Vagina (tissue), 2 donors: ENCODE results near the gene OR2AJ1. TPM values are rescaled to one million over a fixed set of nuclear protein-coding genes. Genes with fewer than 3 reads are reported as not detected.
"Not testable (repeated sequence)": the region's sequence is repeated elsewhere in the genome, so short reads cannot be mapped to it uniquely, and the experiment has no call there.

Experiments
- DNase-seq, 2 donors: peaks; one replicate each; pipeline ENCODE4 v3.0.0-alpha.2; 2017; ENCODE audit errors: extremely low spot score in 2 of 2
- H3K27ac ChIP-seq: fragments of 200-600 bp; sonication (generic); one replicate; pipeline ENCODE4 v1.5.1; 2019
- H3K27me3 ChIP-seq: fragments of 200-600 bp; sonication (generic); one replicate; pipeline ENCODE4 v1.5.1; 2019
- H3K36me3 ChIP-seq, 2 donors: fragments of 200-600 bp; sonication (generic); one replicate each; pipeline ENCODE4 v1.5.1; 2017 to 2019
- H3K4me1 ChIP-seq: fragments of 200-600 bp; sonication (generic); one replicate; pipeline ENCODE4 v1.5.1; 2019
- H3K4me3 ChIP-seq, 2 donors: fragments of 200-600 bp; sonication (generic); 1 replicate in 1 of 2; 2 replicates in 1 of 2; pipeline ENCODE4 v1.5.1; 2016 to 2019
- H3K9me3 ChIP-seq: fragments of 200-600 bp; sonication (generic); one replicate; pipeline ENCODE4 v1.5.1; 2019
- CTCF ChIP-seq, 3 experiments: fragments of 450-650 bp in 2 of 3; fragments of 200-600 bp in 1 of 3; sonication (generic) in 1 of 3; IDR thresholded peaks; one replicate each; pipeline ENCODE4 v1.5.1; 2017 to 2019; ENCODE audit warnings: antibody characterized with exemption in 3 of 3, mild to moderate bottlenecking in 2 of 3, moderate library complexity in 2 of 3
- POLR2A ChIP-seq, 2 donors: fragments of 450-650 bp; IDR thresholded peaks; one replicate each; pipeline ENCODE4 v1.6.1; 2017; ENCODE audit warnings: antibody characterized with exemption in 2 of 2, mild to moderate bottlenecking in 2 of 2, moderate library complexity in 2 of 2
- POLR2AphosphoS5 ChIP-seq, 2 donors: sonication (generic); formaldehyde crosslinking; IDR thresholded peaks; one replicate each; pipeline ENCODE4 v1.9.0; 2017; ENCODE audit warnings: antibody characterized with exemption in 2 of 2, mild to moderate bottlenecking in 2 of 2, low read depth in 1 of 2; ENCODE audit not compliant: insufficient read depth in 1 of 2
- intact Hi-C: fragments of 100-400 bp; cut with DNase I; formaldehyde crosslinking; loops from one replicate; pipeline ENCODE4 v1.15.1; 2023
- total RNA-seq: library from RNA; depleted of rRNA; stranded (reverse); fragments of >200 nt; gene quantifications from one replicate; pipeline ENCODE4 v1.2.3, GENCODE V29; 2016

The OR2AJ1 gene
- total RNA-seq, 1 donor from 2014 or later = not detected

GRCh38 chr1:247935781-247936180 lies 11.1 kb downstream of the OR2AJ1 start:
- intact Hi-C loops = no loop called here
- no peak for TF ChIP-seq POLR2AphosphoS5 (IDR thresholded peaks at IDR 0.05; ENCODE audit: insufficient read depth in 1 of 2, low read depth in 1 of 2)
- no peak for TF ChIP-seq CTCF (IDR thresholded peaks at IDR 0.05)
- no peak for TF ChIP-seq POLR2A (IDR thresholded peaks at IDR 0.05)
- DNase-seq = no peak
- Histone ChIP-seq H3K27ac (no peak overlapping the region), H3K4me1 (no peaks in the 10 kb centered on the region), H3K4me3 (no peak overlapping the region), H3K36me3 (no peaks in the 10 kb centered on the region), H3K9me3 (no peaks in the 10 kb centered on the region), H3K27me3 (no peaks in the 10 kb centered on the region)

- intact Hi-C loops = no loop called here
- Histone ChIP-seq H3K4me3 (no peak overlapping the region), H3K9me3 (no peaks in the 10 kb centered on the region), H3K4me1 (no peaks in the 10 kb centered on the region), H3K36me3 (no peaks in the 10 kb centered on the region), H3K27me3 (no peaks in the 10 kb centered on the region), H3K27ac (no peak overlapping the region)
- DNase-seq = no peak
- TF ChIP-seq POLR2AphosphoS5 (IDR thresholded peaks at IDR 0.05; ENCODE audit: insufficient read depth in 1 of 2, low read depth in 1 of 2) = no peak
- no peak for TF ChIP-seq POLR2A (IDR thresholded peaks at IDR 0.05)
- no peak for TF ChIP-seq CTCF (IDR thresholded peaks at IDR 0.05)
These were observed 11.7 kb downstream of the OR2AJ1 start for GRCh38 chr1:247936415-247936814.

- intact Hi-C loops, DNase-seq: not testable (repeated sequence)
These were observed 12.5 kb downstream of the OR2AJ1 start for GRCh38 chr1:247936965-247937734.

GRCh38 chr1:247942624-247943023 lies 17.9 kb downstream of the OR2AJ1 start:
- intact Hi-C loops = no loop called here
- Histone ChIP-seq H3K36me3 (no peaks in the 10 kb centered on the region), H3K27ac (no peak overlapping the region), H3K9me3 (no peaks in the 10 kb centered on the region), H3K4me3 (no peak overlapping the region), H3K4me1 (no peaks in the 10 kb centered on the region), H3K27me3 (no peaks in the 10 kb centered on the region)
- DNase-seq = no peak
- TF ChIP-seq POLR2AphosphoS5 (IDR thresholded peaks at IDR 0.05; ENCODE audit: insufficient read depth in 1 of 2, low read depth in 1 of 2) (no peak), POLR2A (IDR thresholded peaks at IDR 0.05) (no peak), CTCF (IDR thresholded peaks at IDR 0.05) (no peak)

More at GRCh38 chr1:247936965-247937734, 12.5 kb downstream of the OR2AJ1 start:
- peak in 1 of 3 experiments; percentile 62 for TF ChIP-seq CTCF (IDR thresholded peaks at IDR 0.05)
- not testable (repeated sequence) for H3K36me3 ChIP-seq, H3K27me3 ChIP-seq, H3K4me1 ChIP-seq, H3K9me3 ChIP-seq, H3K27ac ChIP-seq
- peak overlapping the region; percentile 11 to 39 for H3K4me3 ChIP-seq

- no peaks in the 10 kb centered on the region for H3K27me3 ChIP-seq
- H3K36me3 ChIP-seq = no peaks in the 10 kb centered on the region
- no peak within 1 kb of the TSS for H3K27ac ChIP-seq
- TF ChIP-seq CTCF (IDR thresholded peaks at IDR 0.05) = no peak
- no peak for TF ChIP-seq POLR2AphosphoS5 (IDR thresholded peaks at IDR 0.05; ENCODE audit: insufficient read depth in 1 of 2, low read depth in 1 of 2)
- no peak for TF ChIP-seq POLR2A (IDR thresholded peaks at IDR 0.05)
- no peaks in the 10 kb centered on the region for H3K4me1 ChIP-seq
- no peak for DNase-seq
- H3K9me3 ChIP-seq = no peaks in the 10 kb centered on the region
- intact Hi-C loops = no loop called here
- no peak within 1 kb of the TSS for H3K4me3 ChIP-seq
These were observed 23.9 kb downstream of the OR2AJ1 start, which contains the start of gene OR2L8 for GRCh38 chr1:247948558-247948957. OR2L8 (plus strand) TSS chr1:247948858; CDS start chr1:247948858, 0 bp downstream.
